Lower lobe of right lung (tissue), 2 donors: ENCODE measurements around the gene SKIDA1. TPM values are rescaled to one million over a fixed set of nuclear protein-coding genes. Genes with fewer than 3 reads are reported as not detected.

Experiments used
- ATAC-seq, 2 donors: fragments of 200-7000 bp; cut with Tn5 transposase; one replicate each; pipeline ENCODE4 v1.9.1; 2020 to 2022; ENCODE audit warnings: mild to moderate bottlenecking in 2 of 2, moderate library complexity in 2 of 2
- DNase-seq: peaks from one replicate; pipeline ENCODE4 v3.0.0-alpha.2; 2020
- H3K27ac ChIP-seq: fragments of 200-600 bp; one replicate; pipeline ENCODE4 v1.8.0; 2022
- H3K27me3 ChIP-seq: fragments of 200-600 bp; one replicate; pipeline ENCODE4 v1.8.0; 2022; ENCODE audit warnings: low read depth
- H3K36me3 ChIP-seq: fragments of 200-600 bp; one replicate; pipeline ENCODE4 v1.8.0; 2022; ENCODE audit warnings: mild to moderate bottlenecking
- H3K4me1 ChIP-seq: fragments of 200-600 bp; one replicate; pipeline ENCODE4 v1.8.0; 2022
- H3K4me3 ChIP-seq: fragments of 200-600 bp; one replicate; pipeline ENCODE4 v1.8.0; 2022; ENCODE audit warnings: mild to moderate bottlenecking
- H3K9me3 ChIP-seq: fragments of 200-600 bp; one replicate; pipeline ENCODE4 v1.8.0; 2022
- CTCF ChIP-seq: fragments of 200-600 bp; IDR thresholded peaks from one replicate; pipeline ENCODE4 v1.8.0; 2022; ENCODE audit warnings: antibody characterized with exemption, mild to moderate bottlenecking
- intact Hi-C: fragments of 100-400 bp; cut with DNase I; formaldehyde crosslinking; loops from one replicate; pipeline ENCODE4 v1.11.0; 2022
- total RNA-seq: library from RNA; stranded (reverse); fragmentation: NEBNext Ultra II Directional; extraction: Animal tissue kit (Norgen Biotek cat#: 25700); gene quantifications from one replicate; pipeline ENCODE4 v1.2.1, GENCODE V29; 2021
- donor health status: DM: no; HTN: yes; CAD: no; lungs with severe emphysema.

Gene SKIDA1
- total RNA-seq, 1 donor from 2014 or later: 0.95 TPM

DNA sequence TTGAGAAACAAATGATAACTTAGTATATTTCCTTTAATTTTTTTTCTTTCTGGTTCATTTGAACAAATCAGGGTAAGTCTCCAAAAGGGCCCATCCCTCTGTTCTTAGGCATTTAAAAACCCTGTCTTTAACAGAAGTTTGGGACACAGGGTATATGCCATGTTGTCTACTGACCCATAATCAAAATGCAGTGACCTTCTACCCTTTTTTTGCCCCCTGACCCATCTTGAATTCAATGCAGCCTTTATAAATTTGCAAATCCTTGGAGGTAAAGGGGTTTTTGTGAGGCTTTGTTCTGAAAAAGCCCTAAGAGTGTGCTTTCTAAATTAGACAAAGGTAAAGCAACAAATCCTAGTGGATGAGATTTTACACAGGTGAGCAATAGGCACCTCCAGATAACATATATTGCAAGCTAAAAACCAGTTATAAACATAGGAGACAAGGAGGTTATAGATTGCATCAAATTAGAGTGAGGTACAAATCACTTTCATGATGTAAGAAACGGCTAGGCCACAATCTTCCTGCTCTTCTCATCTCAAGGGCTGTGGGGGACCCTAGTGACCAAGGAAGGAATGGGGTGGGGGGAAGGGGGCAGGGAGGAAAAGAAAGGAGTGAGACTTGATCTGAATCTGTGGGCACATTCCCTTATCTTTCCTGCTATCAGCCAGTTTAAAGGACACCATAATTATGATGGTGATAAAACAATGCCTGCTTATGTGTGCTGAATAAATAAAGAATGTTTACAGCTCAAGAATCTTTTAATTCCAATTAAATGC is 2.7 kb downstream of the SKIDA1 start:
- ATAC-seq (no peak), DNase-seq (no peak)
- no peak for TF ChIP-seq CTCF
- Histone ChIP-seq H3K4me3 (no peak overlapping the region), H3K4me1 (peaks cover 23% of the 10 kb centered on the region), H3K27me3 (peaks cover 25% of the 10 kb centered on the region), H3K9me3 (no peaks in the 10 kb centered on the region), H3K36me3 (no peaks in the 10 kb centered on the region), H3K27ac (no peak overlapping the region)
- intact Hi-C loops: no loop called here

- H3K27ac ChIP-seq: no peak overlapping the region
- no peaks in the 10 kb centered on the region for H3K9me3 ChIP-seq
- TF ChIP-seq CTCF: no peak
- ATAC-seq (no peak), DNase-seq (no peak)
- no peak overlapping the region for H3K4me3 ChIP-seq
- no peaks in the 10 kb centered on the region for H3K36me3 ChIP-seq
- intact Hi-C loops: no loop called here
- peaks cover 25% of the 10 kb centered on the region for H3K4me1 ChIP-seq
- peaks cover 26% of the 10 kb centered on the region for H3K27me3 ChIP-seq
Observed at GRCh38 chr10:21521751-21522533, 3.5 kb downstream of the SKIDA1 start.

DNA sequence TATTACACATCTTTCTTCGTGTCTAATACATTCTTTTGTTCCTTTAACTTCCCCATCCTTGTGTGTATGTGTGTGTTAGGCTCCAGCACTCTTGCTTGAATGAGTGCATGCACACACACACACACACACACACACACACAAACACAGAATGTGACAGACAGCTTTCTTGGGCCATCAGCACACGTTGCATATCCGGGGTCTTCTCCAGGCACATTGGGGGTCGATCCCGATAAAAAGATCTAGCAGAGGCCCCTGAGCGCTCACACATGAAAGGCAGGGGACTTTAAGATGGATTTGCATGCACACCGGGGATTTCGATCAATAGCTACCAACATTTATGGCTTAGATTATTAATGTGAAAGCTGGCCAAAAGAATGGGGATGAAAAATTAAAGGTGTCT is 4.5 kb downstream of the SKIDA1 start:
- no peak for ATAC-seq
- Histone ChIP-seq H3K4me1 (peaks cover 29% of the 10 kb centered on the region), H3K27me3 (peaks cover 26% of the 10 kb centered on the region), H3K27ac (peak overlapping the region; percentile 76), H3K9me3 (no peaks in the 10 kb centered on the region), H3K4me3 (no peak overlapping the region), H3K36me3 (no peaks in the 10 kb centered on the region)
- no peak for TF ChIP-seq CTCF
- DNase-seq: no peak
- intact Hi-C loops: no loop called here

DNA sequence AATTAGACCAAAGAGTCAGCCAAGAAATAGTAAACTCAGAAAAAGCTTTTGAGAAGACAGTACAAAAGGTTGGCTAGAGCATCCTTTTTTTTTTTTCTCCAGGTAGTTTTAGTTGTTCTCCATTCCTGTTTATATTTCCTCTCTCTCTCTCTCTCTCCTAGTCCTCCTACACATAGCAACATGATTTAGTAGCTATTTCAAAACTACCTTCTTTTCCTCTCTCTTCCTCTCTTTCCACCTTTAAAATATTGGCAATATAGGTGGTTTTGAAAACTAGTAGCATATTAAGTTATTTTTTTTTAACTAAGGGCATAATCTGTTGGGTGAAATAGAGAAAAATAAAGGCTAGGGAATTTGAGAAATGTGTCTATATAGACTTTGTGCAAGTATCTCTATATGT is 5.0 kb downstream of the SKIDA1 start:
- DNase-seq: no peak
- Histone ChIP-seq H3K36me3 (no peaks in the 10 kb centered on the region), H3K27ac (peak overlapping the region; percentile 76), H3K9me3 (no peaks in the 10 kb centered on the region), H3K4me1 (peaks cover 33% of the 10 kb centered on the region), H3K4me3 (peak overlapping the region; percentile 66), H3K27me3 (peaks cover 30% of the 10 kb centered on the region)
- intact Hi-C loops: no loop called here
- TF ChIP-seq CTCF: no peak
- ATAC-seq: no peak

- TF ChIP-seq CTCF: no peak
- Histone ChIP-seq H3K9me3 (no peaks in the 10 kb centered on the region), H3K36me3 (no peaks in the 10 kb centered on the region), H3K4me3 (peak overlapping the region; percentile 66), H3K4me1 (peaks cover 39% of the 10 kb centered on the region), H3K27me3 (peaks cover 35% of the 10 kb centered on the region), H3K27ac (peak overlapping the region; percentile 76)
- ATAC-seq (peak in 1 of 2 donors; percentile 45), DNase-seq (no peak)
- intact Hi-C loops: no loop called here
Observed at GRCh38 chr10:21519941-21520436, 5.5 kb downstream of the SKIDA1 start.
